Bronchial epithelial cell (primary cell): ENCODE data around the gene LAMC3. TPM values are rescaled to one million over a fixed set of nuclear protein-coding genes. Genes with fewer than 3 reads are reported as not detected.

Experiments used
- DNase-seq: peaks from one replicate; pipeline ENCODE4 v3.0.0-alpha.2; 2010; ENCODE audit warnings: low read depth
- FAIRE-seq: peaks from 2 replicates; lab custom pipeline; 2011; peaks lifted over from hg19 to GRCh38; lab: Jason Lieb, UNC
- H3K27me3 ChIP-seq: 2 replicates; pipeline ENCODE4 v1.5.1; 2011; ENCODE audit warnings: low read length; ENCODE audit not compliant: control insufficient read depth, insufficient read depth
- H3K36me3 ChIP-seq: 2 replicates; pipeline ENCODE4 v1.5.1; 2011; ENCODE audit warnings: low read length; ENCODE audit not compliant: control insufficient read depth, insufficient read depth
- H3K4me3 ChIP-seq: 2 replicates; pipeline ENCODE4 v1.5.1; 2011; ENCODE audit warnings: mild to moderate bottlenecking, low read depth, low read length, control low read depth
- CTCF ChIP-seq: IDR thresholded peaks from 2 replicates; pipeline ENCODE4 v1.5.1; 2011; ENCODE audit warnings: mild to moderate bottlenecking, moderate library complexity, low read length, control low read depth, inconsistent platforms; ENCODE audit not compliant: insufficient read depth, severe bottlenecking
- total RNA-seq: library from RNA; depleted of rRNA; stranded (reverse); fragments of >200 nt; gene quantifications from 2 replicates; pipeline ENCODE4 v1.2.1, GENCODE V29; 2014

The LAMC3 gene
- total RNA-seq, 1 donor from 2014 or later, result not detected

- Histone ChIP-seq H3K36me3 (no peaks in the 10 kb centered on the region), H3K27me3 (peaks cover 16% of the 10 kb centered on the region), H3K4me3 (no peak overlapping the region)
- DNase-seq (no peak), FAIRE-seq (no peak)
- TF ChIP-seq CTCF, result no peak
Measured at GRCh38 chr9:130995086-130996011, 13.6 kb upstream of the LAMC3 start.

- Histone ChIP-seq H3K36me3 (no peaks in the 10 kb centered on the region), H3K27me3 (peaks cover 16% of the 10 kb centered on the region), H3K4me3 (no peak overlapping the region)
- DNase-seq, result no peak
- FAIRE-seq, result no peak
- TF ChIP-seq CTCF, result no peak
Measured at GRCh38 chr9:130996205-130996604, 12.8 kb upstream of the LAMC3 start.

GRCh38 chr9:130996676-130997394 lies 12.1 kb upstream of the LAMC3 start:
- DNase-seq (no peak), FAIRE-seq (no peak)
- TF ChIP-seq CTCF, result no peak

GRCh38 chr9:130997395-130997684 lies 11.6 kb upstream of the LAMC3 start:
- no peak for FAIRE-seq
- no peak for TF ChIP-seq CTCF
- Histone ChIP-seq H3K27me3 (peaks cover 14% of the 10 kb centered on the region), H3K4me3 (no peak overlapping the region), H3K36me3 (no peaks in the 10 kb centered on the region)
- DNase-seq, result no peak

More at GRCh38 chr9:130996676-130997394, 12.1 kb upstream of the LAMC3 start:
- no peaks in the 10 kb centered on the region for H3K36me3 ChIP-seq
- peaks cover 15% of the 10 kb centered on the region for H3K27me3 ChIP-seq
- no peak overlapping the region for H3K4me3 ChIP-seq

- TF ChIP-seq CTCF, result peak; percentile 87
- Histone ChIP-seq H3K4me3 (no peak overlapping the region), H3K36me3 (no peaks in the 10 kb centered on the region), H3K27me3 (peaks cover 14% of the 10 kb centered on the region)
- no peak for FAIRE-seq
- peak; percentile 37 for DNase-seq
Measured at GRCh38 chr9:130997925-130998596, 10.9 kb upstream of the LAMC3 start.
